Keratinocyte (primary cell): Measurements from ENCODE around the gene NTRK1. TPM values are rescaled to one million over a fixed set of nuclear protein-coding genes. Genes with fewer than 3 reads are reported as not detected.

ENCODE experiments used
- DNase-seq: peaks from one replicate; pipeline ENCODE4 v3.0.0-alpha.2; 2011; ENCODE audit warnings: low read depth, missing footprints, low spot score
- FAIRE-seq: peaks from 2 replicates; lab custom pipeline; 2011; peaks lifted over from hg19 to GRCh38; lab: Jason Lieb, UNC
- H2AFZ ChIP-seq: 2 replicates; pipeline ENCODE4 v1.6.0; 2012; ENCODE audit warnings: low read length, control low read depth, inconsistent platforms; ENCODE audit not compliant: control insufficient read depth
- H3K27ac ChIP-seq: 2 replicates; pipeline ENCODE4 v1.5.1; 2011; ENCODE audit warnings: low read length; ENCODE audit not compliant: control insufficient read depth, insufficient read depth
- H3K27me3 ChIP-seq: 3 replicates; pipeline ENCODE4 v1.6.0; 2011; ENCODE audit warnings: low read length; ENCODE audit not compliant: control insufficient read depth, insufficient read depth; ENCODE audit errors: extremely low read depth
- H3K36me3 ChIP-seq, 2 experiments: 2 replicates in 1 of 2; 3 replicates in 1 of 2; pipeline ENCODE4 v1.5.1; 2011; ENCODE audit warnings: low read length in 2 of 2, mild to moderate bottlenecking in 1 of 2; ENCODE audit not compliant: control insufficient read depth in 2 of 2, insufficient read depth in 2 of 2; ENCODE audit errors: extremely low read depth in 1 of 2
- H3K4me1 ChIP-seq: 3 replicates; pipeline ENCODE4 v1.5.1; 2011; ENCODE audit warnings: low read length; ENCODE audit not compliant: control insufficient read depth, insufficient read depth; ENCODE audit errors: extremely low read depth
- H3K4me2 ChIP-seq: 3 replicates; pipeline ENCODE4 v1.6.0; 2011; ENCODE audit warnings: low read depth, low read length; ENCODE audit not compliant: control insufficient read depth, insufficient read depth; ENCODE audit errors: extremely low read depth
- H3K4me3 ChIP-seq, 3 experiments: fragments of 200-600 bp in 1 of 3; sonication (generic) in 1 of 3; 2 replicates in 2 of 3; 3 replicates in 1 of 3; pipeline ENCODE4 v1.5.1; 2011 to 2016; ENCODE audit warnings: low read length in 3 of 3, mild to moderate bottlenecking in 3 of 3, control low read depth in 2 of 3, inconsistent platforms in 1 of 3, low read depth in 1 of 3, mixed read lengths in 1 of 3, mixed run types in 1 of 3, moderate library complexity in 1 of 3; ENCODE audit not compliant: control insufficient read depth in 2 of 3, insufficient read depth in 2 of 3; ENCODE audit errors: extremely low read depth in 1 of 3
- H3K79me2 ChIP-seq: 2 replicates; pipeline ENCODE4 v1.6.0; 2012; ENCODE audit warnings: low read length; ENCODE audit not compliant: control insufficient read depth, insufficient read depth
- H3K9ac ChIP-seq: 3 replicates; pipeline ENCODE4 v1.6.0; 2011; ENCODE audit warnings: low read length; ENCODE audit not compliant: control insufficient read depth, insufficient read depth; ENCODE audit errors: extremely low read depth
- H3K9me1 ChIP-seq: 3 replicates; pipeline ENCODE4 v1.6.0; 2011; ENCODE audit warnings: low read length; ENCODE audit not compliant: control insufficient read depth, insufficient read depth; ENCODE audit errors: extremely low read depth
- H3K9me3 ChIP-seq: 2 replicates; pipeline ENCODE4 v1.5.1; 2012; ENCODE audit warnings: low read depth, low read length; ENCODE audit not compliant: control insufficient read depth
- H4K20me1 ChIP-seq: 3 replicates; pipeline ENCODE4 v1.6.0; 2011; ENCODE audit warnings: low read length; ENCODE audit not compliant: control insufficient read depth, insufficient read depth; ENCODE audit errors: extremely low read depth
- CTCF ChIP-seq, 3 experiments: IDR thresholded peaks in 1 of 3; conservative IDR thresholded peaks in 1 of 3; optimal IDR thresholded peaks in 1 of 3; 2 replicates in 2 of 3; 3 replicates in 1 of 3; pipeline versions ENCODE3 to v1.5.1; 2011; ENCODE audit warnings: low read length in 3 of 3, mild to moderate bottlenecking in 3 of 3, moderate library complexity in 2 of 3, control low read depth in 1 of 3, inconsistent platforms in 1 of 3; ENCODE audit not compliant: insufficient read depth in 2 of 3; ENCODE audit errors: extremely low read depth in 1 of 3
- EZH2 ChIP-seq: IDR thresholded peaks from one replicate; pipeline ENCODE4 v1.6.1; 2012; ENCODE audit warnings: inconsistent platforms, mild to moderate bottlenecking, low read length, moderate library complexity
- dilution Hi-C: fragments of 300-500 bp; cut with MboI; formaldehyde crosslinking; loops from one replicate; pipeline ENCODE4 v1.7.0; 2020; ENCODE audit warnings: low sequenced_read_pairs; ENCODE audit not compliant: extremely low pct_ligation_motif_present
- polyA plus RNA-seq, 5 experiments: library from polyadenylated mRNA; depleted of rRNA in 3 of 5; stranded (reverse) in 3 of 5; stranded (forward) in 1 of 5; unstranded in 1 of 5; fragments of >200 nt; gene quantifications; 1 replicate in 1 of 5; 2 replicates in 3 of 5; 3 replicates in 1 of 5; pipeline versions ENCODE4 v1.2.1 to v1.2.3, GENCODE V29; 2011 to 2012; ENCODE audit warnings: missing spikeins in 2 of 5, low read depth in 1 of 5, low replicate concordance in 1 of 5

NTRK1 gene
- polyA plus RNA-seq, 1 donor (not counting 4 experiments of a cell fraction or from before 2014, with no cell fraction given) = 0.03 TPM

GRCh38 chr1:156862584-156862983 lies 1.9 kb downstream of the NTRK1 start:
- TF ChIP-seq EZH2 (no peak), CTCF (optimal IDR thresholded peaks at IDR 0.05 in 1 of 3, IDR thresholded peaks at IDR 0.05 in 1 of 3, conservative IDR thresholded peaks at IDR 0.05 in 1 of 3; ENCODE audit: extremely low read depth in 1 of 3, insufficient read depth in 2 of 3, low read length in 3 of 3) (no peak)
- H3K36me3 ChIP-seq = no peaks in the 10 kb centered on the region
- no peak overlapping the region for H3K4me3 ChIP-seq
- H3K79me2 ChIP-seq = no peaks in the 10 kb centered on the region
- H3K4me1 ChIP-seq = peaks cover 12% of the 10 kb centered on the region
- H3K27me3 ChIP-seq = peaks cover 64% of the 10 kb centered on the region
- H4K20me1 ChIP-seq = peaks cover 4% of the 10 kb centered on the region
- H3K9ac ChIP-seq = no peak overlapping the region
- FAIRE-seq (no peak), DNase-seq (no peak)
- no peak overlapping the region for H3K4me2 ChIP-seq
- no peak overlapping the region for H3K27ac ChIP-seq
- H2AFZ ChIP-seq = no peak overlapping the region
- H3K9me3 ChIP-seq = no peaks in the 10 kb centered on the region
- no peaks in the 10 kb centered on the region for H3K9me1 ChIP-seq
- dilution Hi-C loops = no loop called here

- no peaks in the 10 kb centered on the region for H3K9me3 ChIP-seq
- dilution Hi-C loops = no loop called here
- H3K27me3 ChIP-seq = peaks cover 59% of the 10 kb centered on the region
- no peaks in the 10 kb centered on the region for H3K36me3 ChIP-seq
- no peaks in the 10 kb centered on the region for H3K9me1 ChIP-seq
- H4K20me1 ChIP-seq = peaks cover 4% of the 10 kb centered on the region
- no peak overlapping the region for H3K4me2 ChIP-seq
- H3K27ac ChIP-seq = no peak overlapping the region
- H2AFZ ChIP-seq = no peak overlapping the region
- H3K4me1 ChIP-seq = peaks cover 12% of the 10 kb centered on the region
- TF ChIP-seq CTCF (optimal IDR thresholded peaks at IDR 0.05 in 1 of 3, IDR thresholded peaks at IDR 0.05 in 1 of 3, conservative IDR thresholded peaks at IDR 0.05 in 1 of 3; ENCODE audit: extremely low read depth in 1 of 3, insufficient read depth in 2 of 3, low read length in 3 of 3) = no peak
- TF ChIP-seq EZH2 = no peak
- no peaks in the 10 kb centered on the region for H3K79me2 ChIP-seq
- DNase-seq (no peak), FAIRE-seq (no peak)
- H3K4me3 ChIP-seq = no peak overlapping the region
- H3K9ac ChIP-seq = no peak overlapping the region
These were observed 2.4 kb downstream of the NTRK1 start for GRCh38 chr1:156862997-156863599.
